Adrenal gland (tissue), 12 donors: ENCODE results near the gene MYLK. TPM values are rescaled to one million over a fixed set of nuclear protein-coding genes. Genes with fewer than 3 reads are reported as not detected.

Experiments used
- DNase-seq, 7 donors: peaks; one replicate each; pipeline ENCODE4 v3.0.0-alpha.2; 2019 to 2020
- H3K27ac ChIP-seq, 5 donors: fragments of 200-600 bp; sonication (generic) in 4 of 5; 1 replicate in 3 of 5; 2 replicates in 2 of 5; pipeline versions ENCODE4 v1.5.1 to v1.8.0; 2016 to 2020; ENCODE audit warnings: mild to moderate bottlenecking in 1 of 5
- H3K27me3 ChIP-seq: fragments of 200-600 bp; 2 replicates; pipeline ENCODE4 v1.8.0; 2021
- H3K36me3 ChIP-seq, 2 donors: fragments of 200-600 bp; replicated peaks in 1 of 2; 1 replicate in 1 of 2; 2 replicates in 1 of 2; pipeline versions ENCODE4 v1.5.1 to v1.8.0; 2018 to 2022
- H3K4me1 ChIP-seq, 2 donors: fragments of 200-600 bp; replicated peaks in 1 of 2; 1 replicate in 1 of 2; 2 replicates in 1 of 2; pipeline versions ENCODE4 v1.5.1 to v1.8.0; 2018 to 2021
- H3K4me3 ChIP-seq, 4 donors: fragments of 200-600 bp; sonication (generic) in 3 of 4; one replicate each; pipeline ENCODE4 v1.5.1; 2016 to 2018
- H3K9me3 ChIP-seq, 3 donors: fragments of 200-600 bp; sonication (generic) in 1 of 3; replicated peaks in 1 of 3; 1 replicate in 2 of 3; 2 replicates in 1 of 3; pipeline versions ENCODE4 v1.5.1 to v1.8.0; 2016 to 2021
- CTCF ChIP-seq, 6 experiments: fragments of 450-650 bp in 4 of 6; fragments of 200-600 bp in 2 of 6; sonication (generic) in 1 of 6; IDR thresholded peaks; 1 replicate in 5 of 6; 2 replicates in 1 of 6; pipeline versions ENCODE4 v1.5.1 to v1.8.0; 2016 to 2021; ENCODE audit warnings: antibody characterized with exemption in 6 of 6, mild to moderate bottlenecking in 2 of 6, moderate library complexity in 1 of 6
- POLR2A ChIP-seq, 2 donors: fragments of 450-650 bp; IDR thresholded peaks; one replicate each; pipeline ENCODE4 v1.6.1; 2017; ENCODE audit warnings: antibody characterized with exemption in 2 of 2, mild to moderate bottlenecking in 2 of 2, moderate library complexity in 1 of 2
- WGBS, 4 donors: extraction: QIAGEN DNeasy Blood & Tissue Kit in 2 of 4; methylation state at CpG; one replicate each; pipeline versions ENCODE4 v1.1.5 to v1.1.7; 2013 to 2017; 5-methylcytosine and 5-hydroxymethylcytosine counted together
- intact Hi-C, 2 donors: fragments of 100-400 bp; cut with DNase I; formaldehyde crosslinking; loops; one replicate each; pipeline versions ENCODE4 v1.14.1 to v1.15.0; 2022 to 2023
- polyA plus RNA-seq, 3 donors: library from polyadenylated mRNA; stranded (reverse); fragments of 200-250 nt in 2 of 3; fragments of 350-450 nt in 1 of 3; fragmentation: Illumina TruSeq in 1 of 3; extraction: RNeasy Lipid Tissue Mini Kit (QIAGEN cat#74804) in 1 of 3; gene quantifications; one replicate each; pipeline ENCODE4 v1.2.3, GENCODE V29; 2013 to 2014
- total RNA-seq, 9 donors: library from RNA; depleted of rRNA in 4 of 9; stranded (reverse); fragments of >200 nt in 4 of 9; fragments of 120-200 nt in 1 of 9; fragmentation: NEBNext Ultra II Directional in 1 of 9; extraction: Animal tissue kit (Norgen Biotek cat#: 25700) in 1 of 9; gene quantifications; one replicate each; pipeline versions ENCODE4 v1.1.0 to v1.2.4, GENCODE V29; 2013 to 2023
- donor health status: healthy with polysubstance abuse.
- donor health status: Bipolar disorder and iron deficiency.
- donor health status: DM: yes; HTN: yes; CAD: no.
- donor health status: DM: no; HTN: no; CAD: no.
- donor health status: DM: no; HTN: no; CAD: no.
- donor health status: DM: yes; HTN: yes; CAD: no.

The MYLK gene
- total and polyA plus RNA-seq, 12 donors = 13.3 to 124 (median 53.8) TPM

GRCh38 chr3:123733341-123733740, 150.8 kb downstream of the MYLK start:
- Histone ChIP-seq H3K4me3 (no peak overlapping the region), H3K4me1 (no peaks in the 10 kb centered on the region), H3K9me3 (no peaks in the 10 kb centered on the region), H3K27me3 (peaks cover 4% of the 10 kb centered on the region), H3K36me3 (no peaks in the 10 kb centered on the region), H3K27ac (no peak overlapping the region)
- 67 to 96% (median 94%) methylated on average over 4 of the region's 4 CpGs for WGBS, 4 donors
- TF ChIP-seq CTCF (IDR thresholded peaks at IDR 0.05) = no peak
- TF ChIP-seq POLR2A (IDR thresholded peaks at IDR 0.05) = no peak
- no peak for DNase-seq
- intact Hi-C loops = no loop called here

- no peaks in the 10 kb centered on the region for H3K36me3 ChIP-seq
- H3K4me1 ChIP-seq = no peaks in the 10 kb centered on the region
- intact Hi-C loops = no loop called here
- DNase-seq = no peak
- TF ChIP-seq POLR2A (IDR thresholded peaks at IDR 0.05) (no peak), CTCF (IDR thresholded peaks at IDR 0.05) (no peak)
- H3K9me3 ChIP-seq = no peaks in the 10 kb centered on the region
- WGBS, 4 donors = 58 to 74% (median 64%) methylated on average over 3 of the region's 3 CpGs
- no peak overlapping the region for H3K4me3 ChIP-seq
- H3K27ac ChIP-seq = no peak overlapping the region
- H3K27me3 ChIP-seq = peaks cover 4% of the 10 kb centered on the region
These were observed 151.7 kb downstream of the MYLK start for GRCh38 chr3:123732447-123732846.

- peaks cover 4% of the 10 kb centered on the region for H3K27me3 ChIP-seq
- no peak overlapping the region for H3K4me3 ChIP-seq
- H3K36me3 ChIP-seq = no peaks in the 10 kb centered on the region
- TF ChIP-seq CTCF (IDR thresholded peaks at IDR 0.05) (no peak), POLR2A (IDR thresholded peaks at IDR 0.05) (no peak)
- WGBS, 4 donors = 76 to 81% (median 80%) methylated on average over 4 of the region's 4 CpGs
- no peaks in the 10 kb centered on the region for H3K9me3 ChIP-seq
- DNase-seq = no peak
- no peaks in the 10 kb centered on the region for H3K4me1 ChIP-seq
- intact Hi-C loops = no loop called here
- H3K27ac ChIP-seq = no peak overlapping the region
These were observed 153.3 kb downstream of the MYLK start for GRCh38 chr3:123730829-123731228.

GRCh38 chr3:123728991-123729390, 155.1 kb downstream of the MYLK start:
- H3K36me3 ChIP-seq = no peaks in the 10 kb centered on the region
- WGBS, 4 donors = 92 to 96% (median 94%) methylated on average over 3 of the region's 3 CpGs
- no peaks in the 10 kb centered on the region for H3K9me3 ChIP-seq
- TF ChIP-seq CTCF (IDR thresholded peaks at IDR 0.05) = no peak
- no peak for TF ChIP-seq POLR2A (IDR thresholded peaks at IDR 0.05)
- H3K27me3 ChIP-seq = peaks cover 4% of the 10 kb centered on the region
- H3K4me3 ChIP-seq = no peak overlapping the region
- no peak overlapping the region for H3K27ac ChIP-seq
- intact Hi-C loops = no loop called here
- DNase-seq = no peak
- no peaks in the 10 kb centered on the region for H3K4me1 ChIP-seq
